Pancreas (tissue), 10 donors: ENCODE data around the gene SAFB. TPM values are rescaled to one million over a fixed set of nuclear protein-coding genes. Genes with fewer than 3 reads are reported as not detected.

Experiments used
- ATAC-seq, 4 donors: fragments of 200-7000 bp; cut with Tn5 transposase; one replicate each; pipeline versions ENCODE4 v1.8.0 to v1.9.1; 2020; ENCODE audit warnings: mild to moderate bottlenecking in 4 of 4, moderate library complexity in 4 of 4
- DNase-seq, 6 donors: peaks; one replicate each; pipeline ENCODE4 v3.0.0-alpha.2; 2020
- FAIRE-seq: peaks from 2 replicates; lab custom pipeline; 2012; peaks lifted over from hg19 to GRCh38; lab: Jason Lieb, UNC
- H3K27ac ChIP-seq, 4 donors: fragments of 200-600 bp; sonication (generic); 1 replicate in 3 of 4; 2 replicates in 1 of 4; pipeline versions ENCODE4 v1.5.0 to v1.8.0; 2020
- H3K27me3 ChIP-seq, 4 donors: fragments of 200-600 bp; one replicate each; pipeline ENCODE4 v1.8.0; 2021
- H3K36me3 ChIP-seq, 3 donors: fragments of 200-600 bp; sonication (generic) in 1 of 3; one replicate each; pipeline versions ENCODE4 v1.5.0 to v1.8.0; 2020 to 2021
- H3K4me1 ChIP-seq, 3 donors: fragments of 200-600 bp; one replicate each; pipeline ENCODE4 v1.8.0; 2021
- H3K4me3 ChIP-seq, 4 donors: fragments of 200-600 bp; sonication (generic) in 2 of 4; one replicate each; pipeline versions ENCODE4 v1.5.0 to v1.8.0; 2020 to 2021
- H3K9me3 ChIP-seq, 4 donors: fragments of 200-600 bp; one replicate each; pipeline ENCODE4 v1.8.0; 2021
- CTCF ChIP-seq, 4 donors: fragments of 200-600 bp; sonication (generic) in 3 of 4; IDR thresholded peaks; one replicate each; pipeline versions ENCODE4 v1.5.0 to v1.8.0; 2021; ENCODE audit warnings: antibody characterized with exemption in 4 of 4
- WGBS, 2 donors: extraction: QIAGEN DNeasy Blood & Tissue Kit; methylation state at CpG; one replicate each; pipeline ENCODE4 v1.1.7; 2013; 5-methylcytosine and 5-hydroxymethylcytosine counted together
- intact Hi-C, 3 donors: fragments of 100-400 bp; cut with DNase I; formaldehyde crosslinking; loops; one replicate each; pipeline versions ENCODE4 v1.11.1 to v1.14.2; 2022
- polyA plus RNA-seq, 2 donors: library from polyadenylated mRNA; stranded (reverse); fragments of 200-250 nt; gene quantifications; one replicate each; pipeline ENCODE4 v1.2.3, GENCODE V29; 2013
- total RNA-seq, 6 donors: library from RNA; stranded (reverse); fragmentation: NEBNext Ultra II Directional in 4 of 6; extraction: Animal tissue kit (Norgen Biotek cat#: 25700) in 4 of 6; gene quantifications; one replicate each; pipeline versions ENCODE4 v1.2.1 to v1.2.4, GENCODE V29; 2021 to 2023
- donor health status: healthy with polysubstance abuse.
- donor health status: DM: no; HTN: no; CAD: no; lungs with moderate emphysema.
- donor health status: DM: no; HTN: no; CAD: no.
- donor health status: control.
- donor health status: control.
- donor health status: Bipolar disorder and iron deficiency.
- donor health status: DM: yes; HTN: yes; CAD: no.
- donor health status: DM: no; HTN: no; CAD: no.
- donor health status: DM: no; HTN: no; CAD: no.
- donor health status: DM: yes; HTN: yes; CAD: no.

Gene SAFB
- total and polyA plus RNA-seq, 8 donors: 28.9 to 84.3 (median 42.7) TPM

GRCh38 chr19:5618591-5618990, 4.3 kb upstream of the SAFB start:
- Histone ChIP-seq H3K36me3 (peaks cover 7 to 35% (median 30%) of the 10 kb centered on the region in 3 donors), H3K4me3 (no peak overlapping the region), H3K27me3 (no peaks in the 10 kb centered on the region), H3K27ac (no peak overlapping the region), H3K9me3 (no peaks in the 10 kb centered on the region), H3K4me1 (peaks cover 16 to 23% (median 17%) of the 10 kb centered on the region in 3 donors)
- FAIRE-seq (no peak), ATAC-seq (no peak), DNase-seq (no peak)
- TF ChIP-seq CTCF (IDR thresholded peaks at IDR 0.05): no peak
- 86% methylated on average over 9 of the region's 9 CpGs for WGBS, 2 donors
- intact Hi-C loops: no loop called here

- 39 to 41% methylated on average over 3 of the region's 3 CpGs for WGBS, 2 donors
- Histone ChIP-seq H3K36me3 (peaks cover 0 to 22% (median 16%) of the 10 kb centered on the region in 3 donors), H3K27me3 (no peaks in the 10 kb centered on the region), H3K4me3 (peak overlapping the region in 2 of 4 donors; percentile 4 to 97), H3K4me1 (peaks cover 21 to 29% (median 24%) of the 10 kb centered on the region in 3 donors), H3K27ac (no peak overlapping the region), H3K9me3 (no peaks in the 10 kb centered on the region)
- TF ChIP-seq CTCF (IDR thresholded peaks at IDR 0.05): no peak
- DNase-seq: no peak
- no peak for ATAC-seq
- FAIRE-seq: no peak
- intact Hi-C loops: no loop called here
Measured at GRCh38 chr19:5619946-5620345, 2.9 kb upstream of the SAFB start.

- H3K4me3 ChIP-seq: peak overlapping the region; percentile 78 to 99 (median 97)
- intact Hi-C loops: no loop called here
- FAIRE-seq (no peak), DNase-seq (peak in 5 of 6 donors; percentile 17 to 69 (median 43)), ATAC-seq (no peak)
- H3K4me1 ChIP-seq: peaks cover 35 to 37% (median 37%) of the 10 kb centered on the region in 3 donors
- 11 to 16% methylated on average over 14 of the region's 14 CpGs for WGBS, 2 donors
- peaks cover 0 to 7% (median 3%) of the 10 kb centered on the region in 3 donors for H3K36me3 ChIP-seq
- peak overlapping the region; percentile 86 to 94 (median 93) for H3K27ac ChIP-seq
- TF ChIP-seq CTCF (IDR thresholded peaks at IDR 0.05): no peak
- no peaks in the 10 kb centered on the region for H3K9me3 ChIP-seq
- H3K27me3 ChIP-seq: no peaks in the 10 kb centered on the region
Measured at GRCh38 chr19:5621311-5621944, 1.5 kb upstream of the SAFB start.

- FAIRE-seq: no peak
- intact Hi-C loops: no loop called here
- WGBS, 2 donors: 0 to 1% methylated on average over 35 of the region's 35 CpGs
- no peak for ATAC-seq
- DNase-seq: peak in 4 of 6 donors; percentile 30 to 66 (median 50)
- peaks cover 0 to 13% (median 3%) of the 10 kb centered on the region in 3 donors for H3K36me3 ChIP-seq
- H3K4me1 ChIP-seq: peaks cover 35 to 37% (median 37%) of the 10 kb centered on the region in 3 donors
- no peak for TF ChIP-seq CTCF (IDR thresholded peaks at IDR 0.05)
- no peaks in the 10 kb centered on the region for H3K27me3 ChIP-seq
- no peaks in the 10 kb centered on the region for H3K9me3 ChIP-seq
- H3K27ac ChIP-seq: peak overlapping the region; percentile 86 to 94 (median 93)
- H3K4me3 ChIP-seq: peak overlapping the region; percentile 78 to 99 (median 97)
Measured at GRCh38 chr19:5621945-5622464, 878 bp upstream of the SAFB start.
